SH-SY5Y (cell line): ENCODE results near the gene RAPGEF1.

Experiments
- GATA2 ChIP-seq: IDR thresholded peaks from 2 replicates; pipeline ENCODE4 v1.6.1; 2011; ENCODE audit warnings: mild to moderate bottlenecking, low read depth, low read length
- GATA3 ChIP-seq: IDR thresholded peaks from 2 replicates; pipeline ENCODE4 v1.6.1; 2011; ENCODE audit warnings: low read depth, mild to moderate bottlenecking, low read length, moderate library complexity

Gene RAPGEF1

DNA sequence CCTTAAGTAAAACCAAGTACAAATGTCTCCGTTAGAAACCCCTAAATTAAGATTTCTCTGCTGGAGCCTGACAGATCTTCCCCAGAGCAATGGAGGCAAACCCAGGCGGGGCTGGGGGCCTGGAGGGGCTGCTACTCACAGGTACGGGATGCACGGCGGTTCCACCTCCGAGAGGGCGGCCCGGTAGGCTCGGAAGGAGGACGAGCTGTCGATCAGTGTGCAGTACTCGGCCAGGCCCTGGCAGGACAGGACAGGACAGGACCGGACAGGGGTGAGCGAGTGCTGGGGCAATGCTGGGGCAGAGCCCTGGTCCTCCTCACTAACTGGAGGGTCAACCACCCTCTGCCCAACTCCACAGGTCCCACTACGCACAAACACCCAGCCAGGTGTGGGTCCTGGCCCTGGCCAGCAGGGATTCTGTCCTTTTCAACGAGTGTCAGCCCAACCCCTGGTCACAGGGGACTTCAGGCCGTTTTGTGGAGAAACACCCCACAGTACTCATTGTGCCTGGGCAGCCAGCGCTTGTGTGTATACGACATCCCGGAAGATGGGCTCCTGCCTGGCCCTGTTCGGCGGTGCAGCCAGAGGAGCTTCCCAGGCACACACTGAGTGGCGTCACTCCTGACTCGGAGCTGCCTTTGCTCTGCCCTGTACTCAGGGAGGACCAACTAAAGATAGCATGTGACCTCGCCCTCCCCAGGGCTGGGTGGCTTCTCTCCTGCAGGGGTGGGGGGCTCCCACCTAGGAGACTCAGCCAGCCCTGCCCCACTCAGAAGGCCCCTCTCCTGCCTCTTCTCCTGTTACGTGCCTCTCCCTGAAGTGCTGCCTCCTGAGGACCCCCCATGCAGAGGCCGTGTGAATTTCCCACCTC is 157.2 kb downstream of the RAPGEF1 start:
- TF ChIP-seq GATA3 (no peak), GATA2 (no peak)

DNA sequence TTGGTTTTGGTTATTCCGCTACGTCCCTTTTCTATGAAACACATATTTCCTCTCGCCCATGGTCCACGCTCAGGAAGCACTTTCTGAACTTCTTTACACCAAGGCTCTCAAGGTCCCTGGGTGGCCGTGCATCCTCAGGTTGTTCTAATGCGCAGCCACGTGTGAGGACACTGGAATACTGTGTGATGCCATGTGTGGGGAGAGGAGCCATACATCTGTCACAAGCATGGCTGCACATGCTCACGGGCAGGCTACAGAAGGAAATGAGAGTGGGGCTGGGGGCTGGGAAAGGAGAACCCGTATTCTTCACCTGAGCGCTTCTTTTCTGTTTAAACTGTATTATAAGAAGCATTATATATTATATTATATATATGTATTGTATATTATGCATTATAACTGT is 157.8 kb downstream of the RAPGEF1 start:
- TF ChIP-seq GATA2 = no peak
- TF ChIP-seq GATA3 = no peak

DNA sequence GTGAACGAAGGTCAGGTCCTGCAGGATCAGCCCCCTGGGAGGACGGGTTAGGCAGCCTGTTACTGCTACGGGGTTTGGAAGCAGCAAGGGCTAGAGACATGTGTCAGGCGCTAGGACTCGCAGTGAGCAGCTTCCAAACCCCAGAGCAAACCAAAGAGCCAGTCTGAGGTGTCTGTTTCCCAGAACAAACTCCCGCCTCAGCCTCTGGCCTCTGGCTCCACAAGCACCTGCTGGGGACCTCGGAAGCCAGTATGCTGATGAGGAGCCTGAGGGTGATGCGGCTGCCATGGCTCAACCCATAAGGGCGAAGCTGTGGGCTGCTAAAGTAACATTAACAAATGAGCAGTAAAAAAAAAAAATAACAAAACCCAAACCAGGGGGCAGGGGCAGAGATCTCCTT is 159.5 kb downstream of the RAPGEF1 start:
- TF ChIP-seq GATA3 = no peak
- TF ChIP-seq GATA2 = no peak

DNA sequence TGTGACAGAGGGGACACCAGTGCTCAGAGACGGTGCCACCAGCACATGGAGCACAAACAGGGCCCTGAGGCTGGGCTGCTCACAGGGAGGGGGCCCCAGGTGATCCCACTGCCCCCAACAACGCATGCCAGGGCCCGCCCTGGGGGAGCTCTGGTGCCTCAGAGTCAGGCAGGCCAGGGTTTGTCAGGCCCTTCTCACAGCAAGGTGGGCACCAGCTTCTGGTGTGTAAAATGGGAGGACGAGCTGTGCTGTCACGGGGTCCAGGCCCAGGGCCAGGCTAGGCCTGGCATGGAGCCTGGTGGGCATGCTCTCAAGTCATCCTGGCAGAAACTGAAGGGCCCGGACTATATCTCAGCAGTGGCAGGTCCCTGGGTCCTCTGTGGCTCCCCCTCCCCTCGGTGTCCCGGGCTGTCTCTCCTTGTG is 160.1 kb downstream of the RAPGEF1 start:
- TF ChIP-seq GATA3 (no peak), GATA2 (no peak)

DNA sequence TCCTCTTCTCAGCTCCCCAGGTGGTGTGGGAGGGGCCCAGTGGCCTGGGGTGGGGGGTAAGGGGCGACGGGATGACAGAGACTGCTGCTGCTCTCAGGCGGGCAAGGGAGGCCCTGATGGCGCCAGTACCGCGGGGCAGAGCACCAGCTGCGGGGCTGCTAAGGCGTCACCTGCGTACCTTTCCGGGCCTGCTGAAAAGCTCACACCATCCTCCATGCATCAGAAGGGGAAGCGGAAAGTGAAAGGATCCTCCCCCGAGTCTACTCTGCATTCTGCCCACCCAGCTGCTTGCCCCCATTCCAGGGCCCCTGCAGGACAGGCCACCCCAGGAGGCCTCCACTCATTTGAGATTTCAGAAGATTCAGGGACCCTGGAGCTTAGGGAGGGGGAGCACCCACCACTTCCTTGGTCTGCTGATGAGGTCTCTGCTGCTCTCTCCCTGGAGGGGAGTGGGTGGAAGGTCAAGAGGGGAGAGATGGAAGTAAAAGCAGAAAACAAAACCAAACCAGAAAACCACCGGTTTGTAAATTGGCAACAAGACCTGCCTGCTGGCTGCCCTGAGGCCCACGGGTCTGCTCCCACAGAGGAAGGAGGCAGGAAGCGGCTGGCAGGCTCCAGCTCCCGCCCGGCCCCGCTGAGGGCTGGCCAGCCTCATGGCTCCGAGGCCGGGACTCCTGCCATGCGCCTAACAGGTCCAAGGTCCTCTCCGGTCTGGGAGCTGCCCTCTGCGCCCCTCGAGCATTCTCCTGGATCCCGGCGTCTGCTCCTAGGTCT is 161.0 kb downstream of the RAPGEF1 start:
- TF ChIP-seq GATA3 = no peak
- no peak for TF ChIP-seq GATA2

DNA sequence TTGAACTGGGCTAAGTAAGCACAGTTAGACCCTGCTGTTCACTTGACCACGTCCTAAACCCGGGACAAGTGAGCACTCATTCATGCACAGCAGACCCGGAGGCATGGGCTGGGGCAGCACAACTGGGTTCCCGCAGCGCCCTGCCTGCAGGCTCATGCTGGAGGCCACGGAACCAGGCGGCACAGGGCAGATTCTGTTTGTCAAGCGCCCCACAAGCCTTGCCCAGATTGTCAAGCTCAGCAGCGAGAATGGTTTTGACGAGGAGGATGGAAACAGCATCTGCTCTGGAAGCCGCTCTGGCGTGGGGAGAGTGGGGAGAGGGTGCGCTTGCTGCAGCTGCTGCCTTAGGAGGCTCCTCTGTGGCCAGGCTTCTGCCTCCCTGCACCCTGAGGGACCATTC is 161.9 kb downstream of the RAPGEF1 start:
- TF ChIP-seq GATA2 = no peak
- TF ChIP-seq GATA3 = no peak

DNA sequence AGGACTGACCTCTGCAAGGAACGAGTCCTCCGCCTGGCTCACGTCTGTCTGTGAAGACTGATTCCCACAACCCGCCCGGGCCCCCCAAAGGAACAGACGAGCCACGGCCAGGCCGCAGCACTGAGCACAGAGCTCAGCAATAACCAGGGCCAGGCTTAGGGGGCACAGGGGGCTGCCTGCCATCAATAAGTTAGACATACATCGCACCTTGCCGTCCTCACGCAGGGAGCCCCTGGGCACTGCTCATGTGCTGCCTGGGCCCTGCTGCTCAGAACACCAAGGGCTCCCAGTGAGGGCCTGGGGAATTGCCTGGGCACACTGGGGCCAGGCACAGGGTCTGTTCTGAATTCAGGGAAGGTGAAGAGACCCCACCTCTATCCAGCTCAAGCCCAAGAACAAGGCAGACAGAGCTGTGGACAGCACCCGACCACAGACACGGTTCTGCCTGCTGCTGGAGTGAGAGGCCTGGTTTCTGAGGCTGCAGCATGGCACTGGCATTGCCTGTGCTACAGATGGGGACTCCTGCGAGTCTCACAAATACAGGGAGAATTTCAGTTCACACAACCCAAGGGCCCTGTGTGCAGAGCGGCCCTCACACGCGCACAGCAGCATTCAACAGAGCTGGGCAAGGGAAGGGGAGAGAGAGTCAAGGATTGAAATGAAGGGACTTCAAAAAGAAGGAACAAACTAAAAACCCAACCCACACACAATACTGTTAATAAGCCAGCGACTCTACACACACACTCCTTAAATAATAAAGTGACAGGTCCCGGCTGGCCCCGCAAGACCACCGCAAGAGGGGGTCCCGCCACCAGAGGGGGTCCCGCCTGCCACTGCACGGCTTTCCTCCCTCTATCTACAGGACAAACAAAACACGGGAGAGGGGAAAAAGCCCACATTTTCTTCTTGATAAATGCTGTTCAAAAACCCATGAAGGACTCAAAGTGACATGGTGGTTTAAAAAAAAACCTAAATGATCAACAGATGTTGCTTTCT is 162.6 kb downstream of the RAPGEF1 start:
- TF ChIP-seq GATA3 (no peak), GATA2 (no peak)

DNA sequence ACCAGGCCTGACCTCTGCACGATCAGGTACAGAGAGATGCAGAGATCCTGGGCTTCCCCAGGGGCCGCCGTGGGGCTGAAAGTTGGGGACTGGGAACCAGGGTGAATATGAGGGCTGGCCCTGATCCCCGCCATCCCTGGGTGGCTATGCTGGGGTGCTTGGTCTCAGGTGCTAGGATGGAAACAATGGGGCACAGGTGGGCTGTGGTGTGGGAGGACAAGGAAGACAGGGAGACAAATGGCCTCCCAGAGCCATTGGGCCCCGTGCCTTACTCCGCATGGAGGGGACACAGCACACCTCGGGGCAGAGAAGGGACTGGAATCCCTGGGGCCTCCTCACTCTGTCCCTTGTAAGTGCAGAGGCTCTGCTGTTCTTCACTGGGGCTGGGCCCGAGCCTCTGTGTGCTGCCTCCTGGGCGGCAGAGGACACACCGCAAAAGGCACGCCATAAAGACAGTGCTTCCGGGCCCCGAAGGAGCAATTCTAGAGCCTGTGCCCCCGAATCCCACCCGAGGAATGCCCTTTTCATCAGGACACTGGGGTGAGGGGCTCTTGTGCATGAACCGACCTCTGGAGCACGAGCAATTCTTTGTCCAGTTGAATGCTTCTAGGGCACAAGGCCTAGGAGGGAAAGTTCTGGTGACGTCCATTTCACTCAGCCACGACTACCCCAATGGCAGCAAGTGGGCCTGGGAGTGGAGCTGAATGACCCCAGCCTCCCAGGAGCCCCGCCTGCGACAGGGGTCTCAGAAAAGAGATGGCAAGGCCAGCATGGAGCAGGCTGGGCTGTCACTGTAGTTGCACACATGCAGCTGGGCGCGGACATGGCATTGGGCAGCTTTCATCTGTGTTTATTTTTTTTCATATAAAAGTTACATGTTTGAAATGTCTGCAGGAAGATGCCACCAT is 163.7 kb downstream of the RAPGEF1 start:
- TF ChIP-seq GATA3 (no peak), GATA2 (no peak)

DNA sequence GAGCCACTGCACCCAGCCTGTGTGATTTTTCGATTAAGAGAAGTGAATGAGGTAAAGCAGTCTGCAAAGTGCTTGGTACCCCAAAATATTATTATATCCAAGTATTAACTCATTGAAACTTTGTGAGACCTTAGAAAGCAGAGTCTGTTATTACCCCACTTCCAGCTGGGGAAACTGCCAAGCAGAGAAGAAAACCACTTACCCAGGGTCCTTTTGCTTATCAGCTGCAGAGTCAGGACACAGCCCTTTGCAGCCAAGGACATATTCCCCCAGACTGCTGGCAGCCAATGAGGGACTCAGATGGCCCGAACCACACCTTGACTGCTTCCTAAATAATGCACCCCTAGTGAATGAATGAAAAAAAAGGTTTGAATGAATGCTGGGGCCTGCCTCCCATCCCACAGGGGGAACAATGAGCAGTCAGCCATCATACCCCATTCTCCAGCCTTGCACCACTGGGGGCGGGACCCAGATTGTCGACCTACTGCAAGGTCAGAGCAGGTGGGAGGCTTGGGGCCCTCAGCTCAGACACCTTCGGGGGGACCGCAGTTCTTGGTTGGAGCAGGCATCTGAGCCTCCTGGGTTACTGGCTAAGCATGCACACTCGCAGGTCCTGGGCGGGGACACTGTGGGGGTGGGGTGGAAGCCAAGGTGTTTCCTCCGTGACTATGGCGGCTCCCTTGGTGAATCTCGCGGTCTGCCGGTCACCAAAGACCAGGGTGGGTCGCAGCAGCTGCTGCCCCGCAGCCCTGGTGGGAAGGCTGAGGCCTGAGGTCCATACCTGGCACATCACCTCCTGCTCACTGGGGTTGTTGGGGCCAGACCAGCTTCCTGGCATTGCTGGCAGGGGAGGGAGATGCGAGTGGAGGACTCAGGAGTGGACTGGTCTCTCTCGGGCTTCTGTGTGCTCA is 164.9 kb downstream of the RAPGEF1 start:
- TF ChIP-seq GATA3 (no peak), GATA2 (no peak)

DNA sequence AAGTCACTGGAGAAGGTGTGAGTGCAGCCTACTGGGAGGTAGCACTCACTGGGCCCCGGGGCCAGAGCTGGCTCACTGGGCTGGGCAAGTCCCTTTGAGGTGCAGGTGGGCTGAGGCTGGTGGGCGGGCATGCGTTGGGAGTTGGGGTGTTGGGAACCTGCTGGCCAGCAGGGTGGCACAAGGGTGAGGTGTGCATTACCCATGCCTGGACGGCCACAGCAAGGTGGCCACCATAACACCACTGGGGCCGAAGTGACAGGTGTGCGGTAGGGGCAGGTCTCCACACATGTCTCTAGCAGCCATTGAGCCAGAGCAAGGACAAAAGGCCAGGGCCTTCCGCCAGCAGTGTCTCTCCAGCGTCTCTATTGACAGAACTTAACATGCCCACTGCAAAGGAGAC is 172.0 kb downstream of the RAPGEF1 start:
- TF ChIP-seq GATA3 (no peak), GATA2 (no peak)

DNA sequence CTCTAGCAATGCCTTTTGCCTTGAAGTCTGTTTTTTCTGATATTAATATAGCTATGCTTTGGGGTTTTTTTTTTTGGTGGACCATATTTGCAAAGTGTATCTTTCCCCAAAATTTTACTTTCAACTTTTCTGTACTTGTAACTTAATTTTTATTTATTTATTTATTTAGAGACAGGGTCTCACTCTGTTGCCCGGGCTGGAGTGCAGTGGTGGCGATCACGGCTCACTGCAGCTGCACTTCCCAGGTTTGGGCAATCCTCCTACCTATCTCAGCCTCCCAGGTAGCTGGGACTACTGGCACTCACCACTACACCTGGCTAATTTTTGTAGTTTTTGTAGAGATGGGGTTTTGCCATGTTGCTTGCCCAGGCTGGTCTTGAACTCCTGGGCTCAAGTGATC is 173.7 kb downstream of the RAPGEF1 start:
- TF ChIP-seq GATA3 (no peak), GATA2 (no peak)

DNA sequence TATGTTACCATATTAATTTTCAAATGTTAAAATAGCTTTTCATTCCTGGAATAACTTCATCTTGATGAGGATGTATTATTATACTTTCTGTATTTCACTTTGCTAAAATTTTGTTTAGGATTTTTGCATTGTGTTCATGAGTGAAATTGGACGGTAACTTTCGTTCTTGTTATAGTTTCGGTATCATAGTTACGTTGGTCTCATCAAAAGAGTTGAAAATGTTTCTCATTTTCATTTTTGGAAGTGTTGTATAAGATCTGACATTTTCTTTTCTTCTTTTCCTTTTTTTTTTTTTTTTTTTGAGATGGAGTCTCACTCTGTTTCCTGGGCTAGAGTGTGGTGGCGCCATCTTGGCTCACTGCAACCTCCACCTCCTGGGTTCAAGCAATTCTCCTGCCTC is 174.5 kb downstream of the RAPGEF1 start:
- TF ChIP-seq GATA2 = no peak
- TF ChIP-seq GATA3 = no peak
